Stimulated activated CD4-positive, alpha-beta T cell treated with anti-CD3 and anti-CD28 coated beads, TNF-alpha, amount 100 ng/mL, for 4 hours (primary cell): Measurements from ENCODE around the gene LCMT1.
"Not testable (repeated sequence)": the region's sequence is repeated elsewhere in the genome, so short reads cannot be mapped to it uniquely, and the experiment has no call there.

Experiments used
- DNase-seq, 3 experiments: peaks; one replicate each; pipeline ENCODE4 v3.0.0-alpha.2; 2020; ENCODE audit warnings: low read depth in 3 of 3

The LCMT1 gene

DNA sequence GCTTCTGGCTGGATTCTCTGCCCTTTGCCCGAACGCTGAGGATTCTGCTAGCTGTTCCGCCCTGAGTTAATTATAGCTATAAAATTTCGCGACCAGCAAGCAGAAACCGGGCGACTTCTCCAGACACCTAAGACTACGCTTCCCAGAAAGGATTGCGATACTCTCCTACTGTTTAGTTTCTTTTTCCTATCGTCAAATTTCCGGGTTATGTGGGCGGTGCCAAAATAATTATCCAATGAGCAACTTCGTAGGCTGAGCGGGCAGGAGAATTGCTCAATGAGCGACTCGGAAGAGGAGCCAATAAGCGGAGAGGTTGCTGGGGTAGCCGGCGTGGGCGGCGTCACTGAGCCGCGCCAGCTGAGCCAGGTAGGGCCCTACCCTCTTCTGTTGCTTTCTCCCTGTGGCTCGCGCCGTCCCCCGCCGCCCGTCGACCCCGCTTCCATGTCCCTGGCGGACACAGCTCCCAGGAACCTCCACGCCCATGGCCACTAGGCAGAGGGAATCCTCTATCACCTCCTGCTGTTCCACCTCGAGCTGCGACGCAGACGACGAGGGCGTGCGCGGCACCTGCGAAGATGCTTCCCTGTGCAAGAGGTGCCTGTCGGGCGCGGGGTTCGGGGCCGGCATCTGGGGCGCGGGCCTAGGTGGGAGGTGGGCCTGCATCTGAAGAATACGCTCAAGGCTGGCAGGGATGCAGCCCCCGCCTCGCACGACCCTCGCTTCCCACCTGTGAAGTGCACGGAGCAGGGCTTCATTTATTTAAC is at the start of gene LCMT1:
TSS of gene LCMT1 (plus strand) at position 340 of the 764 bp plus-strand sequence. CDS start at position 482, 142 bp downstream.
- peak; percentile 68 to 85 (median 85) for DNase-seq

DNA sequence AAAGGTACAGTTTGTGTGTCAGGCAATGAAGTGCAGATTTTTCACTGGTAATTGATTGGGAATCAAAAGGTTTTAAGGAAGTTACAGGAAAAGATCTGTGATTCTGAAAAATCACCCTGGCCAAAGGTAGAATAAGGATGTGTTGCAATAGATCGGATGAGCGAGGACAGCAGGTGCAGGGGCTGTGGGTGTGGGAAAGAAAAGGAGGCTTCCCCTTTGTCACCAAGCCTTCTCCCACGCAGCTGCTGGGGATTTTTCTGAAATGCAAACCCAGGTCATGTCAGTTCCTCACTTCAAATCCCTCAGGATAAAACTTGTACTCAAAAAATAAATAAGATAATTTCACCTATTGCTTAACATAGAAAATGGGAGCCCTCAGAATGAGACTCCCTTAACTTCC is 48.4 kb upstream of the LCMT1 start:
- DNase-seq, result no peak

DNA sequence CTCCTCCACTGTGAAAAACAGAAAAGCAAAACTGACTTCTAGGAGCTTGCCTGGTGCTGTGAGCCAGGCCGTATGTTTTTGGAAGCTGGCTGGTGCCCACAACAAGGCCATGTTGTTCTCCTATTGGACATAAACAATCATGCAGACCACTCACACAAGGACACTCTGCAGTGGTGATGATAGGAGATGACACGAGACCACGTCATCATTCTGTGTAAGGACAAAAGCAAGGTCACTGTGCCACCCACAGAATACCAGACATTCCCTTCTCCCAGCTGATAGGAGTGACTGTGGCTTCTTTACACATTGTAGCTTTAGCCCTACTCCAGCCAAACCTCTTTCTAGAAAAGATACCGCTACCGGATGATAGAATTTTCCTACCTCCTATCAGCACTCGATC is 47.7 kb upstream of the LCMT1 start:
- no peak for DNase-seq

DNA sequence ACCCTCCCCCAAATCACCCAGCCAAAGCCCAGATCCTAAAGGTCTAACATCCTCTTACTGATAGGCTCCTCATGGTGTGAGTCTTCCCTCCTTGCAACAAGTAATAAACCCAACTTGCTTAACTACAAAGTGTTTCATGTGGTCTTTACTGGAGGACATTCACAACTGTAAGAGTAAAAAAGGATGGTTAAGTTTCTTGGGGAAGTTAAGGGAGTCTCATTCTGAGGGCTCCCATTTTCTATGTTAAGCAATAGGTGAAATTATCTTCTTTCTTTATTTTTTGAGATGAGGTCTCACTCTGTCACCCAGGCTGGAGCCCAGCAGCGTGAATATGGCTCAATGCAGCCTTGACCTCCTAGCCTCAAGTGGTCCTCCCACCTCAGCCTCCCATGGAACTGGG is 47.3 kb upstream of the LCMT1 start:
- DNase-seq, result not testable (repeated sequence)

DNA sequence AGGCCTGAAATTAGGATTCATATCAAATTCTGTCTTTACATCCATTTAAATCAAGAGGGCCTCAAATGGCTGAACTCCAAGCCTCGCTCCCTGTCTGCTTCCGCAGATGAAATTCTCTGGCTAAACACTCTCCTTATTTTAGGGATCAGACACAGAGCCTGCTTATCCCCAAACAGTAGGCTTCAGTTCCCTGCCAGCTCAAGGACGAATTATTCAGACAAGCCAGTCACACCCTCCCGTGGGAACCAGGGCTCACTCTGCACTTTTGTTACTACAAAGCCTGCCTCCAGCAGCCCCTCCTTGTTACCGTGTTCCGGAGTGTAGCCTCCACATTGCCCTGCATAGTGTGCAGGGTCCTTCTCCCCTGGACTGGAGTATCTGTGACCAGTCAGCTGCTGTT is 46.6 kb upstream of the LCMT1 start:
- no peak for DNase-seq

DNA sequence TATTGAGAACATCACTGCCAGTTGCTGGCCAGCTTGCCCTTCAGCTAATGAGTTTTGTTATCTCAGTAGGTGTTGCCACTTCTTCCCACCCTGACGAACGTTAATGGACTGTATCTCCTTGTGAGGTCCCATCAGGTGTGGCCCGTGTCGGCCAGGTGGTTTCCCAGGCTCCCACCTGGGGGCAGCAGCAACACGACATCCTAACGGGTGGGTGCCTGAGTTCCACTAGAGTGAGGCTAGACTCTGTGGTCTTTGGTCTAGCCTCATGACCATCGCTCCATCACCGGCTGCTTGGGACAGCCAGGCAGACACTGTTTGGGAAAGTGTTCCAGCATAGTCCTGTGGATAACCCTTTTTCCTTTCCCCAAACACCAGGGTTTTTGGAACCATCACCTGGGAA is 45.6 kb upstream of the LCMT1 start:
- no peak for DNase-seq

DNA sequence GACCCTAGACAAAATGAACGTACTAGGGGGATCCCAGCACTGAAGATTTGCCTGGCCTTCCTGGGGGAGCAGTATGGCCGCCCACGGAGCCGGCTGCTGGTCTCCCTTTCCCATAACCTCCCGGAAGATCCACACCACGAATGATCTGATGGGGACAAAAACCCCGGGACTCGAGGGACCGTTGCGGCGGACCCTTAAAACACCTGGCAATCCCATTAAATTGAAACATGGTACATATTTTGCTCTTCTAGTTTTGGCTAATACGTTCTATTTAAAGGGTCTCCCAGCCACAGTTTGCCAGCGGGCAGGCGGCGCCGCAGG is 45.2 kb upstream of the LCMT1 start:
- no peak for DNase-seq

DNA sequence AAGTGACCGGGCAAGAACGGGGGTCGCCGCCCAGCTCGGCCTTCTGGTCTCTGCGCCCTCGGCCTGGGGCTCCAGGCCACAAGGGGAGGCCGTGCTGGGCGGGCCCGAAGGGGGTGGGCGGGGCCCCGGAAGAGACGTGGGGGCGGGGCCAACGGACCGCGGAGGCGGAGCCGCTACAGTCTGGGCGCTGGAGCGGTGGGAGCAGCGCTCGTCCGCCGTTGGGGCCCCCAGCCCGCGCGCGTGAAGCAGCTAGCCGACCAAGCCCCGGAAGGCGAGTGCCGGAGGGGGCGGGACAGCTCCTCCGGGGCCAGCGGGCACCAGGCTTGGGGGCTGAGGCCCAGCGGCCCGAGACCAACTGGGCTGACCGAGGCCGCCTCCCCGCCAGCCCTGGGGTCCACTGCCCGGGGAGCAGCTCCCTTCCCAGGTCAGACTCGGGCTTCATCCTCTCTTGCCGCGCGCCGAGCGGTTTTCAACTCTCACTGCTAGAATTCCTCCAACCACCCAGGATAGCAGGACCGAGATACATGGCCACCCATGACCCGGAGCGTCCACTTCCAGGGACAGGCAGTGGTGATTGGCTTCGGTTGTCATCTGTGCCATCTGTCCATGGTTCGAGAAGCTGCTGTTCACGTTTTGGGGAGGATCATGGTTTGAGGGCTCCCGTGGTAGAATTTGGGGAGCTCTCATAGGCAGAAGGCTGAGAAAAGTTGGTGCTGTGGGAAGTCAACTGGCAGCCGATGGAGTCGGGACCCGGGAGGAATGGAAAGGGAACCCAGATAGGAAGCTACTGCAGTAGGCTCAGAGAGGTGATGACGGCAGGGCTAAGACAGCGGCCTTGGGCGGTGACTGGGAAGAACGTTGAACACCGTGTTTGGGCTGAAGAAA is 44.6 kb upstream of the LCMT1 start:
- DNase-seq, result peak; percentile 68 to 73 (median 69)

DNA sequence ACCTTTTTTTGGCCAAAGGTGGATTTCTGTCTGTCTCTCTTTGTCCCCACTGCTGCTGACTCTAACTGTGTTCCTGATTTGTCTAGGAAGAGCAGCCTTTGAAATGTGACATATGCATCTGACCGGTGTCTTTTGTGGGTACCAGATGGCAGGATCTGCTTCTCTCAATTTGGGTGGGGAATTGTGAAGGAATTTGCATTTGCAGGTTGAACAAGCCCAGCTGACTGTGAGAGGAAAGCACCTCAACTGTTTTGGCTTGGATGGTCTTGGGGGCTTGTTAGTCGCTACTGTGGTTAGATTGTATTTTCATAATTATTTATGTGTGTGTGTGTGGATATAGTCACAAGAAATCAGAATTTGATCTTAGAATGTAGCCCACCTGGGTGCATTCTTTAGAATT is 37.7 kb upstream of the LCMT1 start:
- no peak for DNase-seq

DNA sequence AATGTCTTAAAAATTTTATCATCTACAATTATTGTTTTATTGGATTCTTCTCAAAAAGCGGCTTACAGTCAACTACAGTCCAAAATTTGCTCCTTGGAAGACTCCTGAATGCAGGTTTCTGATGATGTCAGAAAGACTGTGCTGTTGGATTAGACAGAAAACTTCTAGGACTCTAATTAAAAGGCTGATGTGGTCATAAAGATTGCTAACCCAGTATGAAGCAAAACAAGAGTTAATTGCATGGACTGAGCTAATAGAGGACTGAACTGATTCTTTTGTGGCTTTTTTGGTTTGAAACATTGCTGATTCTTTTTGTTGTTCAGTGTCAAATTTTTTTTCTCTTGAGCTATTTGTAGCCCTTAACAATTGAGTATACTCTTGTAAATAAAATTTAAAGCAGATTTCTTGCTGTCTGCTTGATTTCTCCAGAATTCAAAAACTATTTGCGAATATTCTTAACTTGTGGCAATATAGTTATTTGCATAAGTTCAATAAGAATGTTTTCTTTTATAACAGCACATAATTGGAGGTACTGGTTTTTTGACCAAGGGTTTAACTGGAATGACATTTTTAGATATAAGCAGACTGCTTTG is 33.1 kb upstream of the LCMT1 start:
- no peak for DNase-seq

DNA sequence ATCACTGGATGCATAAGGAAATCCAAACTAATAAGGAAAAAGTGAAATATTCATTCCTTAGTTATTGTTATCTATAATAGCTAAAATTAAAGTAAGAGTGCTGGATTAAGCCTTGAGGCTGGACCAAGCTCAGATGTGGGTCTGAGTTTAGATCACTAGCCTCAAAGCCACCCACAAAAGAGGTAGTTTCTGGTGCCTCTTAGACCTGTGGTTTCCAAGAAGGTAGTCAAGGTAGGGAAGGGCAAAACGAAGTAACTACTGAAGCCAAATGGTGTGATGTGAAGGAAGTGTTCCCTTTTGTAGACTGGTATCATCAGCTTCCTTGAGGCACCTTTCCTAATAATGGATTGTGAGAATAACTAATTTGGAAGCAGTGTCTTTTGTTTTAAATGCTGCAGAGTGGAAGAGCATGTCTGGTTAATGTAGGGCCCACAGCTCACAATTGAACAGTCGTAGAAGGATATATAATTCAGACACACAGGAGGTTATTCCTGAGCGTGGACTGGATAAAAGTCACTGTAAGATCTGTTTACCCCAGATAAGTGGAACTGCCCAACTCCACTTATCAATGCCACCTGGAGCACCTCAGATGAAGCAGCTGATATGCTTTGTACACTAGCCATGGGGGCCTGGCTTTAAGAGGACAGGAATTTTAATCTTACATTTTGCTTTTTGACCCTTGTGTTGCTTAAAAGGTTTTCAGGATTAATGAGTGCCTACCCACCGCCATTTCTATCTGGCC is 31.7 kb upstream of the LCMT1 start:
- no peak for DNase-seq

DNA sequence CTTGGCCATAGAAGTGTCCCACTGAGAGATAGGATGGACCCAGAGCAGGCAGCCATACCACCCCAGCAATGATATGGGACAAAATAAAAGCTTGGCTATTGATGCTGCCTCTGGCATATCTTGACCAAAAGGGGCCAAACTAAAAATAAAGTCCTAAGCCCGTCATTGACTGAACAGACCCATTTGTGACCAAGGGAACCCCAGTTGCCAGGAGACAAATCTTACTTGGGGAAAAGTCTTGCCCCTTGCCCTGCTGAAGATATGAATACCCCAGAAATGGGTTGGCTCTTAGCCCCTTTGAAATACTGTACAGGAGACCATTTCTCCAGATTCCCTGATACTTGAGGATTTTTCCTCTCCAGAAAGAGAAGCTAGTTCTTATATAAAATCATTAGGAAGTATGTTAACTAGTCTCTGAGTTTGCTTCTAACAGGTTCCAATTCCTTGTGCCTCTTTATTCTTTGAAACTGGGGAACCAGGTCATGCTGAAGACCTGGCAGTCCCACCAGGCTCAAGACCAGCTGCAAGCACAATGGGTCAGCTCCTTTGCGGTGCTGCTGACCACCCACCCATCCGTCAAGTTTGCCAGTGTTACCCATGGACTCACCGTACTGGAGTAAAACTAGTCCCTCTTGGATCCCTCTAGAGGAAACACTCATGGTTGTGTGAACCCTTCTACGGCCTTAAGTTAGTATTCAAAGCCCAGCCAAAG is 31.0 kb upstream of the LCMT1 start:
- DNase-seq, result no peak

DNA sequence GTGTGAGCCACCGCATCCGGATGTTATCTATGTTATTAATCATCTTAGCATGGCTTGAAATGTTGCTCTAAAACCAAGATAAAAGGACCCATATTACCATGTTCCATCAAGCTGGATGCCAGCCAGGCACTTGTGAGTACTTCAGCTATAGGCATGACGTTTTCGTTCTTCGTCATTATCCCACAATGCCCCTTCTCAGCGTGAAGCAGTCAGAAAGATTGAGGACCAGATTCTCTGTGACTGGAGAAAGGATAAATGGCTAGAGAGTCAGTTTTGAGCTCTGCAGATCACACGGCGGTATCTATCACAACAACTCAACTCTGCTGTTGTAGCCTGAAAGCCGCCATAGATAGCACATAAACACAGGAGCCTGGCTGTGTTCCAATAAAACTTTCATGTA is 29.8 kb upstream of the LCMT1 start:
- DNase-seq, result no peak

DNA sequence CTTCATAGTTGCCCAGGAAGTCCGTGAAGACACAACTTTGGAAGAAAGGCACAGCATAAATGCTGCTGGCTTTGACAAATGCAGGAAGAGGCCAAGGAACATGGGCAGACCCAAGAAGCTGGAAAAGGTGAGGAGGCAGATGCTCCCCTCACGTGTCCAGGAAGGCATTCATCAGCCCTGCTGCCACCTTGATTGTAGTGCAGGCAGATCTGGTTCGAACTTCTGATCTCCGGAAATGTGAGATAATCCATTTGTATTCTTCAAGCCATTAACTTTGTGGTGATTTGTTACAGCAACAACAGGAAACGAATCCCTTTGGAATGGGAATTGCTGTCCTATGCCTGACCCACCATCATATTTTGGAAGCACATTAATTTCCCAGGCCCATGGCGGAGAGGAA is 28.5 kb upstream of the LCMT1 start:
- DNase-seq, result no peak

DNA sequence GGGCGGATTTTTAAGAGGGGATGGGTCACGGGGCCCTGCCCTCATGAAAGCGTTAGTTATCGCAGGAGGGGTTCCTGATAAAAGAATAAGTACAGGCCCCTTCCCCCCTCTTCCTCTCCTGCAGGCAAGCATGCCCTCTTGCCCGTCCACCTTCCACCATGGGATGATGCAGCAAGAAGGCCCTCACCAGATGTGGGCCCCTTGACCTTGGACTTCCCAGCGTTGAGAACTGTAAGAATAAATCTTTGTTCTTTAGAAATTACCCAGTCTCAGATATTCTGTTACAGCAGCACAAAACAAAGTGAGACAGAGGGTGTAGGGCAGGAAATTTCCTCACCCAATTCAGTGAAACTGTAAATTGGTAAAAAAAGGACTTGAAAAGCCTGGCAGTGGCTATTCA is 27.8 kb upstream of the LCMT1 start:
- no peak for DNase-seq

DNA sequence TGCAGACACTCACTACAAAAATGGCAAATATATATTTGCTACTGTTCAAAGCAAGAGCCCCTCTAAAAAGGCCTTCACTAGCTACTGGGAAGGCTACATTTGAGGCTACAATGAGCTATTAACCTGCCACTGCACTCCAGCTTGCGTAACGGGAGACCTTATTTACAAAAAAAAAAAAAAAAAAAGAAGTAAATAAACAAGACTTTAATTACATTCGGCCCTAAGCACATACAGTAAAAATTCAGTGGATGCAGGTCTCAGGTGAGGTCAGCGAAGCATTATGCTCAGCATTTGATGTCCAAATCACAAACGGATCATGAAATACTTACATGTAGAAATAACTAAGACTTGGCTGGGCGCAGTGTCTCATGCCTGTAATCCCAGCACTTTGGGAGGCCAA is 26.7 kb upstream of the LCMT1 start:
- no peak for DNase-seq

DNA sequence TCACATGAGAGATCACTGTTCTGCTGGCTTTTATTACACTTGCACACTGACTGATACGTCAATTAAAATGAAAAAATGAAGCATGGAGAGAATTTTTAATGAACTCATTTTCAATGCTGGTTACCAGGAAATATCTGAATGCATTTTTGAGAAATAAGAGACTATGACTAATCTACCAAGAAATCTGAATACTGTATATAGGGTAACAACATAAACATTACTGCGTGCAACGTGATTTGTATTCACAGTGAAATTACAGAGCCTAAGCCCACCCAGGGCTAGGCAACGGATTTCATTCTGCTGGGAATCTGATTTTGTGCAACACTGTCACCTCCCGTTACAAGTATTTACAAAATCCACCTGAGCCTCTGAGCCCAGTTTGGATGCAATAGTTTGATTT is 23.8 kb upstream of the LCMT1 start:
- DNase-seq, result no peak

DNA sequence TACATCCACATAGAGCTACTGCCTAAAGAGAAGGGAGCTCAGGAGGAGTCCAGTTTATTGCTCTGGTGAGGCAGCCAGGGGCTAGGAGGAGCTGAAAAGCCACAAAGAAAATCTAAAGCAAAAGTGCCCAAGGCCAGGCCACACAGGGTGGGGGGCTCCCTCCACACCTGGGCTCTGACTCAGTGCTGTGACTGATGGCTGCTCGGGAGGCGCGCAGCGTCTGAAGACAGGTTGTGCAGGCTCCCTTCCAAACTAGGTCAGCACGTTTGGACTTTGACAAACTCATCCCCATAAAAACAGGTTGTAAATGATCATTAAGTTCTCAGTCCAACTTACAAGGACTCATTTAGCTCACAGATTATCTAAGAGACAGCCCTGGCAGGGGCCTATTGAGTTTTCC is 22.2 kb upstream of the LCMT1 start:
- no peak for DNase-seq

DNA sequence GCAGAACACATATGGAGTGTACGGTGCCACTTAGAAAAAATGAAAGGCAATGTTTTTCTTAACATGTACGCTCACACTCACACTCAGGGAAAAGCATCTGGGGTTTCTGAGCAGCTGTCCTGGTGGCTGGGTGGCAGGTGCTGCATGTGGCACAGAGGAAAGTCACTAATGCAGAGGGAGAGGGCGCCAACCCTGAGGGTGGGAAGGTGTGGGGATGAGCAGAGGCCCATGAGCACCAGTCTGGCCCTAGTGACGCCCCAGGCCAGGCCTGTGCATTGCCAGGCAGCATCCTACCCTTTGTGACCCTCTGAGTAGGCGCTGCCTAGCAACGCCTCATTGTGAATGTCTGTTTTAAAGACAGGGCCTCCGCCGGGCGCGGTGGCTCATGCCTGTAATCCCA is 19.1 kb upstream of the LCMT1 start:
- DNase-seq, result no peak

DNA sequence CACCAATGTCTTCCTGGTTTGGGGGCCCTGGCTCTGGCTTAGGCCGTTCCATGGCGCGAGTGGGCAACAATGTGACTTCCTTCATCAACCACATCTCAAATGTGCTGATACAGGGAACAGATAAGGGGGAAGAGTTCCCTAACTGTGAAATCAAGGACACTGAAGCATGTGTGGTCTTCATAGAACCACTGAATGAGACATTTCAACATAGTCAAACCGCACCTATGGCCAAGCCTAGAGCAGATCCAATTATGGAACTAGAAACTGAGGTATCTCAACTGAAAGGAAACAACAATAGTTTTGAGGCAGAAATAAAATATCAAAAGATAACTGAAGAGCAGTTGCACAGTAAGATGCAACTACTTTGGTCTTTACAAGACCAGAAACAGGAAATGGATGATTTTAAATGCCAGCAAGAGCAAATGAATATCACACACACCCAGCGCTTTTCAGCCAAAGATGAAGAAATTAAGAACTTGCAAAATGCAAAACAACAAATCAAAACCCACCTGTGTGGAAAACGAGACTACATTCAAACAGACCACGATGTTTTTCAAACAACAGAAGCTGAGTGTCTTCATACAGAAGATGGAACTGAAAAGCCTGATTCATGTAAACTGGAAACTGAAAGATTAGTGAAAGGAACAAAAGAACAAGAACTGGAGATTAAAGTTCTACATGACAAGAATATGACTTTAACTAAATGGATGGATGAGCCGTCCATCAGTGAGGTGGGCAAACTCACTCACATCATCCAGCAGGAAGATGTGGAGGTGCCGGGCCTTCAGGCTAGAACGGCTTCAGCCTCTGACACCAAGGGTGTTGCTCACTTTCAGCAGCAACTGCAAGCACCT is 18.1 kb upstream of the LCMT1 start:
- no peak for DNase-seq

DNA sequence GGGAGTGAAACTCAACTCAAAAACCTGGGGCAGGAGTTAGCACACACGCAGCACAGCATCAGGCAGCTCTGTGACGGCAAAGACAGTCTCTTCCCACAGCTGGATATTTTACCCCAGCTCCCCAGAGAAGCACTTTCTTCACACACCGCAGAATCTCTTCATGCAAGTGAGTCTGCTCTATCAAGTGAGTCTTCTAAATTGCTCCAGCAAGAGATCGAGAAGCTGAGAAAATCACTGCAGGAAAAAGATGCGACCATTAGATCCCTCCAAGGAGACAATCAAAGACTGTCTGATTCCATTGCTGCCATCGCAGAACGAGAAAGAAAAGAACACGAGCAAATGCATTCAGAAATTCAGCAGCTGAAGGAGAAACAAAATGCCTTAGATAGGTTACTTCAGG is 16.9 kb upstream of the LCMT1 start:
- DNase-seq, result no peak
